Tibial nerve (tissue), 4 donors: ENCODE measurements around the gene LSS. TPM values are rescaled to one million over a fixed set of nuclear protein-coding genes. Genes with fewer than 3 reads are reported as not detected.

ENCODE experiments used
- DNase-seq, 2 donors: peaks; one replicate each; pipeline ENCODE4 v3.0.0-alpha.2; 2019; ENCODE audit warnings: low spot score in 2 of 2
- H3K27ac ChIP-seq, 4 donors: fragments of 200-600 bp; sonication (generic) in 3 of 4; one replicate each; pipeline ENCODE4 v1.5.1; 2017 to 2019; ENCODE audit warnings: mild to moderate bottlenecking in 1 of 4
- H3K27me3 ChIP-seq, 2 donors: fragments of 200-600 bp; sonication (generic) in 1 of 2; one replicate each; pipeline versions ENCODE4 v1.5.1 to v1.6.0; 2017 to 2019
- H3K36me3 ChIP-seq, 3 donors: fragments of 200-600 bp; sonication (generic); one replicate each; pipeline ENCODE4 v1.5.1; 2018 to 2019
- H3K4me1 ChIP-seq, 4 donors: fragments of 200-600 bp; sonication (generic) in 3 of 4; one replicate each; pipeline ENCODE4 v1.5.1; 2017 to 2019
- H3K4me3 ChIP-seq, 4 donors: fragments of 200-600 bp; sonication (generic) in 3 of 4; one replicate each; pipeline ENCODE4 v1.5.1; 2017 to 2019; ENCODE audit warnings: mild to moderate bottlenecking in 1 of 4, moderate library complexity in 1 of 4
- H3K9me3 ChIP-seq, 4 donors: fragments of 200-600 bp; sonication (generic) in 3 of 4; one replicate each; pipeline ENCODE4 v1.5.1; 2017 to 2019
- EP300 ChIP-seq, 2 donors: sonication (generic); formaldehyde crosslinking; IDR thresholded peaks; one replicate each; pipeline ENCODE4 v1.6.1; 2017; ENCODE audit warnings: antibody characterized with exemption in 2 of 2, mild to moderate bottlenecking in 1 of 2
- POLR2A ChIP-seq, 2 donors: fragments of 450-650 bp; IDR thresholded peaks; one replicate each; pipeline ENCODE4 v1.6.1; 2017; ENCODE audit warnings: antibody characterized with exemption in 2 of 2, mild to moderate bottlenecking in 2 of 2, moderate library complexity in 2 of 2
- WGBS, 2 donors: methylation state at CpG; one replicate each; pipeline ENCODE4 v1.1.5; 2018; 5-methylcytosine and 5-hydroxymethylcytosine counted together
- total RNA-seq, 4 donors: library from RNA; depleted of rRNA; stranded (reverse); fragments of >200 nt; gene quantifications; one replicate each; pipeline ENCODE4 v1.1.0, GENCODE V29; 2016
- TF ChIP-seq, protein P1 (sequence below), 5 experiments: fragments of 200-600 bp in 3 of 5; fragments of 450-650 bp in 2 of 5; sonication (generic) in 3 of 5; IDR thresholded peaks; one replicate each; pipeline ENCODE4 v1.5.1; 2016 to 2019; ENCODE audit warnings: antibody characterized with exemption in 5 of 5, mild to moderate bottlenecking in 3 of 5, moderate library complexity in 2 of 5

LSS gene
- total RNA-seq, 4 donors from 2014 or later, result 69.3 to 132 (median 80.6) TPM

DNA sequence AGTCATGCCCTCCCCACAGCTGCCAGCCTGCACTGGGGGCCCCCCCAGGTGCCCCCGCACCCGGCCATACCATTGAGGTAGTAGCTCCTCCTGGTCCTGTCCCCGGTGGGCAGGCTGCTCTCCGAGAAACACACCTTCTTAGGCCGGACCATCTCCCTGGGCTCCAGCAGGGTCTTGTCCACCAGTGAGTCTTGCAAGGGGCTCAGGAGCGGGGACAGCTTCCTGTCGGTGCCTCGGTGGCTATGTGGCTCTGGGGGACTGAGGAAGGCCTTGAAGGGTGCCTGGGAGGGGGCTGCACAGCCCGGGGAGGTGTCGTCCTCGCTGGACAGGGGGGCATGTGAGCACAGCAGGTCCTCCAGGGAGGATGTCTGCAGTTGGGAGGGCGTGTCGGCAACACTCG, 60.3 kb downstream of the LSS start:
- WGBS, 2 donors, result 75 to 84% methylated on average over 10 to 14 of the region's 14 CpGs
- Histone ChIP-seq H3K27ac (no peak overlapping the region), H3K4me3 (no peak overlapping the region), H3K4me1 (no peaks in the 10 kb centered on the region), H3K9me3 (peaks cover 0 to 2% (median 0%) of the 10 kb centered on the region in 4 donors), H3K36me3 (peaks cover 0 to 7% (median 0%) of the 10 kb centered on the region in 3 donors), H3K27me3 (no peaks in the 10 kb centered on the region)
- no peak for DNase-seq
- TF ChIP-seq POLR2A (IDR thresholded peaks at IDR 0.05) (no peak), EP300 (IDR thresholded peaks at IDR 0.05) (no peak)
- TF ChIP-seq, protein P1, sequence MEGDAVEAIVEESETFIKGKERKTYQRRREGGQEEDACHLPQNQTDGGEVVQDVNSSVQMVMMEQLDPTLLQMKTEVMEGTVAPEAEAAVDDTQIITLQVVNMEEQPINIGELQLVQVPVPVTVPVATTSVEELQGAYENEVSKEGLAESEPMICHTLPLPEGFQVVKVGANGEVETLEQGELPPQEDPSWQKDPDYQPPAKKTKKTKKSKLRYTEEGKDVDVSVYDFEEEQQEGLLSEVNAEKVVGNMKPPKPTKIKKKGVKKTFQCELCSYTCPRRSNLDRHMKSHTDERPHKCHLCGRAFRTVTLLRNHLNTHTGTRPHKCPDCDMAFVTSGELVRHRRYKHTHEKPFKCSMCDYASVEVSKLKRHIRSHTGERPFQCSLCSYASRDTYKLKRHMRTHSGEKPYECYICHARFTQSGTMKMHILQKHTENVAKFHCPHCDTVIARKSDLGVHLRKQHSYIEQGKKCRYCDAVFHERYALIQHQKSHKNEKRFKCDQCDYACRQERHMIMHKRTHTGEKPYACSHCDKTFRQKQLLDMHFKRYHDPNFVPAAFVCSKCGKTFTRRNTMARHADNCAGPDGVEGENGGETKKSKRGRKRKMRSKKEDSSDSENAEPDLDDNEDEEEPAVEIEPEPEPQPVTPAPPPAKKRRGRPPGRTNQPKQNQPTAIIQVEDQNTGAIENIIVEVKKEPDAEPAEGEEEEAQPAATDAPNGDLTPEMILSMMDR (IDR thresholded peaks at IDR 0.05), result no peak

DNA sequence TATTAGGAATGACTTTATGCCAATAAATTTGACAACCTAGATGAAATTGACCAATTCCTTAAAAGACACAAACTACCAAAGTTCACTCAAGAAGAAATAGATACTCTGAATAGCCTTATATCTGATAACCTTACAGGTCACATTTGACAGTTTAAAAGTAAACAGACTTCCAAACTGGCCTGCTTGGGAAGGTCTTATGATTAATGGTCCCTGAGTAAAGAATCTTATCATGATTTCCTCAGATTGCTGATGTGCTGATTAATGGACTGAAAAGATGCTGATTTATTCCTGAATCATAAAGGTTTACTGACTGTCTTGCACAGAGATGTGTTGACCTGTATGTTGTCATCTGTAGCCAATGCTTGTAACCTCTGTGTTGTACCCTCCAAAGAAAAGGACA, 63.5 kb downstream of the LSS start:
- H3K4me3 ChIP-seq, result no peak overlapping the region
- peaks cover 0 to 11% (median 0%) of the 10 kb centered on the region in 3 donors for H3K36me3 ChIP-seq
- H3K4me1 ChIP-seq, result peaks cover 0 to 15% (median 0%) of the 10 kb centered on the region in 4 donors
- no peak overlapping the region for H3K27ac ChIP-seq
- H3K9me3 ChIP-seq, result no peaks in the 10 kb centered on the region
- TF ChIP-seq EP300 (IDR thresholded peaks at IDR 0.05) (no peak), POLR2A (IDR thresholded peaks at IDR 0.05) (no peak)
- TF ChIP-seq, protein P1 (IDR thresholded peaks at IDR 0.05), result no peak
- DNase-seq, result no peak
- H3K27me3 ChIP-seq, result peaks cover 0 to 12% of the 10 kb centered on the region in 2 donors

DNA sequence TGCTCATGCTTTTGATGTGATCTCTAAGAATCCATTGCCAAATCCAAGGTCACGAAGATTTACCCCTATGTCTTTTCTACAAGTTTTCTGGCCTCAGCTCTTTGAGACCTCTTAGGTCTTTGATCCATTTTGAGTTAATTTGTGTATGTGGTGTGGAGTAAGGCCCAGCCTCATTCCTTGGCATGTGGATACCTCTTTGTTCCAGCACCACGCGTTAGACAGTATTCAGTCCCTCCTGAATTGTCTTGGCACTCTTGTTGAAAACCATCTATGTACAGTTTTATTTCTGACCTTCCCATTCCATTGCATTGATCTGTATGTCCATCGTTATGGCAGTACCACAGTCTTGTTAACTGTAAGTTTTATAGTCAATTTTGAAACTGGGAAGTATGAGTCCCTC, 65.2 kb downstream of the LSS start:
- peaks cover 0 to 12% of the 10 kb centered on the region in 2 donors for H3K27me3 ChIP-seq
- H3K9me3 ChIP-seq, result no peaks in the 10 kb centered on the region
- no peak for DNase-seq
- no peak overlapping the region for H3K4me3 ChIP-seq
- peaks cover 0 to 9% (median 0%) of the 10 kb centered on the region in 3 donors for H3K36me3 ChIP-seq
- H3K27ac ChIP-seq, result no peak overlapping the region
- no peak for TF ChIP-seq EP300 (IDR thresholded peaks at IDR 0.05)
- TF ChIP-seq POLR2A (IDR thresholded peaks at IDR 0.05), result no peak
- TF ChIP-seq, protein P1 (IDR thresholded peaks at IDR 0.05), result no peak
- WGBS, 2 donors, result 48 to 56% methylated on average over 4 of the region's 4 CpGs
- peaks cover 0 to 15% (median 0%) of the 10 kb centered on the region in 4 donors for H3K4me1 ChIP-seq

DNA sequence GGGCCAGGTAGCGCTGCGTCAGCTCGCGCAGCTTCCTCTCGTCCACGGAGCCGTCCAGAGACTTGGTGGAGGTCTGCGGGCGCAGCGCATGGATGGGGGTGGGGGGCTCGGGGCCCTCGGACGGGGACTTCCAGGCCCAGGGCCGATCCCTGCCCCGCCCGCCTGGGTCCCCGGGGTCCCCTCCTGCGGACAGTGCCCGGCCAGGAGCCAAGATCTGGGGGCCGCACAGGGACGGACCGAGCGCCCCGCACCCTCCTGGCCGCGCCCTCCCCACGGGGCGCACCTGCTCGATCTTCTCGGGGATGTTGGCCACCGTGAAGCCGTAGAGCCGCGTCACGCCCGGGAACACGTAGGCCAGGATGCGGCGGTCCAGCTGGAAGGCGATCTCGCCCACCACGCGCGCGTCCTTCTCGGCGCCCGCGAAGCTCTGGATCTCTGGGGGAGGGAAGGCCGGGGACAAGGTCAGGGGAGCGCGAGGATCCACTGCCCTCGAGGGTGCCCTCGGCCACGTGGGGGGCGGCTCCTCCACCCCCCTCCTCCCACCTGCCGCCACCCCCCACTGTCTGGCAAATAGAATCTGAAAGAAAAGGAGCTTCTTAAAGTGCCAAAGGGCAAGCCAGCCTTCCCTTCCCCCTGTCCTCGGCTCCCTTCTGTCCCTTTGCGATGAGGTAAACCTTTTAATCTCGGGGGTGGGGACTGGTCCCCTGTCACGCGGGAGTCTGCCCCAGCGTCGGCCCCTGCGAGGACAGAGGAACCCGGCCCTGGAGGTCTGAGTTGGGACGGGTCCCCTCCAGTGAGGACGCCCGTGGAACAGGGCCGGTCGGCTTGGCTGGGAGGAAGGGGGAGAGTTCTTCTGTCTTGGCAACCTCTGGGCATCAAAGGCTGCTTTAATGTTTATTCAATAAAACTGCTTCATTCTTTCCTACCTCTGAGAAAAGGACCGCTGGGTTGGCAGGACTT, 66.7 kb downstream of the LSS start:
- Histone ChIP-seq H3K27me3 (peaks cover 0 to 12% of the 10 kb centered on the region in 2 donors), H3K4me3 (no peak overlapping the region), H3K36me3 (peaks cover 0 to 5% (median 0%) of the 10 kb centered on the region in 3 donors), H3K27ac (no peak overlapping the region), H3K4me1 (peaks cover 0 to 15% (median 0%) of the 10 kb centered on the region in 4 donors), H3K9me3 (no peaks in the 10 kb centered on the region)
- TF ChIP-seq, protein P1 (IDR thresholded peaks at IDR 0.05), result no peak
- TF ChIP-seq POLR2A (IDR thresholded peaks at IDR 0.05), result no peak
- TF ChIP-seq EP300 (IDR thresholded peaks at IDR 0.05), result no peak
- DNase-seq, result peak in 1 of 2 donors; percentile 7
- 75 to 92% methylated on average over 49 to 64 of the region's 72 CpGs for WGBS, 2 donors
